Measurements from ENCODE around the gene HBE1. TPM values are rescaled to one million over a fixed set of nuclear protein-coding genes. Genes with fewer than 3 reads are reported as not detected.

HBE1 gene
- 428 and 488 TPM in 2 replicates for total RNA-seq (2011; cell fraction: chromatin; rRNA removed; ENCODE audit: low replicate concordance)
- 920 and 1,516 TPM in 2 replicates for total RNA-seq (2011; cell fraction: nucleolus; rRNA removed)
- total RNA-seq (2011; cell fraction: nucleoplasm; rRNA removed) = 1,288 and 1,316 TPM in 2 replicates
- total RNA-seq (2014; rRNA removed) (1,522 and 1,641 TPM in 2 replicates), total RNA-seq (2014; rRNA removed; fragmentation: Illumina TruSeq; extraction: Trizol) (1,988 and 2,064 TPM in 2 replicates), total RNA-seq (2015; rRNA removed; fragmentation: Illumina TruSeq; extraction: Trizol) (594 and 612 TPM in 2 replicates), total RNA-seq (2021) (1,978 and 2,119 TPM in 2 replicates), polyA plus RNA-seq (2011; rRNA removed) (1,590 and 10,250 TPM in 2 replicates), polyA plus RNA-seq (2014; fragmentation: Illumina TruSeq; extraction: Trizol) (2,663 and 2,874 TPM in 2 replicates), polyA plus RNA-seq (2014; fragmentation: Nextera tagmentation; extraction: Ambion mirVana) (1,000 to 10,000 TPM; 2,181 to 2,800 TPM), polyA plus RNA-seq (2014; rRNA removed) (2,730 and 3,408 TPM in 2 replicates), polyA minus RNA-seq (2011; rRNA and poly(A)+ RNA removed) (579 and 3,233 TPM in 2 replicates), Bru-seq, nascent RNA (percentile 100 among the genes with signal in this experiment), BruChase-seq, experiment 1, labeled RNA remaining after a 2-hour chase (percentile 100 among the genes with signal in this experiment), BruChase-seq, experiment 2, labeled RNA remaining after a 6-hour chase (percentile 100 among the genes with signal in this experiment)
- polyA plus RNA-seq (2011; cell fraction: cytosol; rRNA removed) = 2,905 and 13,663 TPM in 2 replicates
- 783 and 2,910 TPM in 2 replicates for polyA plus RNA-seq (2011; cell fraction: nucleus; rRNA removed)
- polyA plus RNA-seq (2012) = 1,158 and 1,777 TPM in 2 replicates
- polyA minus RNA-seq (2011; cell fraction: cytosol; rRNA and poly(A)+ RNA removed) = 263 and 1,304 TPM in 2 replicates
- polyA minus RNA-seq (2011; cell fraction: nucleus; rRNA and poly(A)+ RNA removed) = 90.1 and 239 TPM in 2 replicates
- long read RNA-seq, experiment 1, transcript HBE1-203 (3 exons, 616 nt) = major isoform, 1,077 of 1,420 reads
- long read RNA-seq, experiment 1, partial matches to known transcripts = 297 of 1,420 reads
- long read RNA-seq, experiment 1, other reads (novel, unspliced or antisense) = 46 of 1,420 reads
- long read RNA-seq, experiment 2, transcript HBE1-203 (3 exons, 616 nt) = major isoform, 4,020 of 4,135 reads
- long read RNA-seq, experiment 2, partial matches to known transcripts = 82 of 4,135 reads
- long read RNA-seq, experiment 2, other reads (novel, unspliced or antisense) = 31 of 4,135 reads
- long read RNA-seq, experiment 3, transcript HBE1-203 (3 exons, 616 nt) = major isoform, 3,772 of 3,814 reads
- long read RNA-seq, experiment 3, partial matches to known transcripts = 25 of 3,814 reads
- long read RNA-seq, experiment 3, other reads (novel, unspliced or antisense) = 17 of 3,814 reads

DNA sequence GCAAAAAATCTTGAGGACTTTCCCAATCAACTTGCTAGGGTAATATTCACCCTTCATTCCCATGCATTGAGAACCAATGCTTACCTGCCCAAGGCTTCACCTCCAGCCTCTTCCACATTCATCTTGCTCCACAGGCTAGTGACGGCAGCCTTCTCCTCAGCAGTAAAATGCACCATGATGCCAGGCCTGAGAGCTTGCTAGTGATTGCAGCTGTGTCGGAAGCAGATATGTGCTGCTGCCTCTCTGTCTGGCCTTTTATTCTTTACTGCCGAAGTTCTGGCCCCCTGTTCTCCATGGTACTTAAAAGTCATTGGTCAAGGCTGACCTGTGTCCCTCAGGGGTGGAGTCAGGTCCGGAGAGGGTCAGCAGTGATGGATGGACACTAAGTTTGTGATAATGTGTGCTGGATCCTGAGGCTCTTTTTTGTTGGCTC, at the start of gene HBE1:
Gene HBE1 (minus strand): TSS at position 231 of the 433 bp plus-strand sequence. CDS start 55 bp downstream, at position 176.
- in situ Hi-C loops (cut with MboI) (no loop called here), intact Hi-C loops (cut with micrococcal nuclease) (no loop called here)
- peak within 1 kb of the TSS; percentile 83 for H3K4me2 ChIP-seq (ENCODE audit: insufficient read depth, low read length)
- ATAC-seq (peak; percentile 81), DNase-seq (ENCODE audit: extremely low read depth in 1 of 4, low spot score in 3 of 4) (peak; percentile 37 to 85 (median 56)), FAIRE-seq (peak; percentile 87)
- H4K20me1 ChIP-seq (replicated peaks; ENCODE audit: control insufficient read depth, insufficient read depth, low read length) = no peaks in the 10 kb centered on the region
- H3K79me2 ChIP-seq (ENCODE audit: control insufficient read depth, insufficient read depth, low read length) = peaks cover 57% of the 10 kb centered on the region
- H3K36me3 ChIP-seq (ENCODE audit: control insufficient read depth, insufficient read depth, low read length) = peaks cover 32% of the 10 kb centered on the region
- H3K27ac ChIP-seq (ENCODE audit: extremely low read depth, low read depth, low read length) = peak within 1 kb of the TSS; percentile 59
- H3K4me3 ChIP-seq = peak within 1 kb of the TSS; percentile 30
- no TSS peak for BruUV-seq (replicated peaks)
- H3K4me1 ChIP-seq (replicated peaks in 1 of 2; ENCODE audit: control insufficient read depth in 2 of 2, insufficient read depth in 2 of 2, low read length in 2 of 2) = peaks cover 15 to 49% of the 10 kb centered on the region in 2 experiments
- peak within 1 kb of the TSS; percentile 64 to 75; a peak in 3 of 4 replicates for H3K9ac ChIP-seq (ENCODE audit: insufficient read depth in 1 of 2, low read depth in 2 of 2, low read length in 2 of 2)
- no peaks in the 10 kb centered on the region for H3K9me1 ChIP-seq (ENCODE audit: control insufficient read depth, insufficient read depth, low read length)
- H3K27me3 ChIP-seq (ENCODE audit: control insufficient read depth in 2 of 2, insufficient read depth in 2 of 2, low read length in 2 of 2) = no peaks in the 10 kb centered on the region
- 43% methylated on average over 4 of the region's 4 CpGs for WGBS (ENCODE audit: insufficient coverage, low coverage, missing lambda C conversion rate)
- POLR2A ChIA-PET = interaction anchor here (0.8 to 5.0 kb wide), 12 partner anchors 9 to 140 kb away, joined by 3 to 55 read pairs (median 4); no protein-coding TSS in a partner anchor
- H3K9me3 ChIP-seq (replicated peaks; ENCODE audit: control insufficient read depth, insufficient read depth, low read depth, low read length) = no peaks in the 10 kb centered on the region
- peak within 1 kb of the TSS; percentile 14; the same call in 1 of the 2 replicates for H2AFZ ChIP-seq (ENCODE audit: low read depth, low read length)
- CTCF ChIA-PET (ENCODE audit: low intra/inter-chr PET ratio) = no interaction called here
- no peak for TF ChIP-seq CREB1 (IDR thresholded peaks at IDR 0.05)
- peak; percentile 7; the same call in 1 of the 2 replicates for TF ChIP-seq CREB1 (CRISPR knock-in tag; IDR thresholded peaks at IDR 0.05)
- peak; percentile 23; the same call in 1 of the 2 replicates for TF ChIP-seq LCOR (CRISPR knock-in tag; IDR thresholded peaks at IDR 0.05)
- peak; percentile 75 for TF ChIP-seq RBFOX2 (IDR thresholded peaks at IDR 0.05; ENCODE audit: low read depth, low read length)
- TF ChIP-seq ZFP30 (CRISPR knock-in tag; IDR thresholded peaks at IDR 0.05; ENCODE audit: borderline replicate concordance) = peak; percentile 6; the same call in 1 of the 2 replicates
- peak; percentile 80 for TF ChIP-seq MEIS2 (IDR thresholded peaks at IDR 0.05; ENCODE audit: partially characterized antibody)
- 0 out of 2 replicates have a peak, but pooled peaks have one; percentile 29 for TF ChIP-seq CGGBP1 (CRISPR knock-in tag; IDR thresholded peaks at IDR 0.05)
- TF ChIP-seq ETV1 (tag; conservative IDR thresholded peaks at IDR 0.05; ENCODE audit: low read depth) = peak; percentile 46; the same call in 1 of the 2 replicates
- TF ChIP-seq FOSL1 (tag; conservative IDR thresholded peaks at IDR 0.05) = 0 out of 2 replicates have a peak, but pooled peaks have one; percentile 10
- no peak for TF ChIP-seq ZNF277 (CRISPR knock-in tag; IDR thresholded peaks at IDR 0.05; ENCODE audit: borderline replicate concordance)
- TF ChIP-seq, protein P1, sequence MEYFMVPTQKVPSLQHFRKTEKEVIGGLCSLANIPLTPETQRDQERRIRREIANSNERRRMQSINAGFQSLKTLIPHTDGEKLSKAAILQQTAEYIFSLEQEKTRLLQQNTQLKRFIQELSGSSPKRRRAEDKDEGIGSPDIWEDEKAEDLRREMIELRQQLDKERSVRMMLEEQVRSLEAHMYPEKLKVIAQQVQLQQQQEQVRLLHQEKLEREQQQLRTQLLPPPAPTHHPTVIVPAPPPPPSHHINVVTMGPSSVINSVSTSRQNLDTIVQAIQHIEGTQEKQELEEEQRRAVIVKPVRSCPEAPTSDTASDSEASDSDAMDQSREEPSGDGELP (CRISPR knock-in tag; IDR thresholded peaks at IDR 0.05; ENCODE audit: borderline replicate concordance) = 0 out of 2 replicates have a peak, but pooled peaks have one; percentile 15
- TF ChIP-seq GTF2B (IDR thresholded peaks at IDR 0.05; ENCODE audit: extremely low read depth, insufficient read length) = peak; percentile 60
- TF ChIP-seq SUPT5H (IDR thresholded peaks at IDR 0.05) = peak; percentile 87
- no peak for TF ChIP-seq RHOXF2B (CRISPR knock-in tag; conservative IDR thresholded peaks at IDR 0.05)

Measured in K562 (cell line).